ENCODE measurements around the gene C10orf143.

Gene C10orf143

DNA sequence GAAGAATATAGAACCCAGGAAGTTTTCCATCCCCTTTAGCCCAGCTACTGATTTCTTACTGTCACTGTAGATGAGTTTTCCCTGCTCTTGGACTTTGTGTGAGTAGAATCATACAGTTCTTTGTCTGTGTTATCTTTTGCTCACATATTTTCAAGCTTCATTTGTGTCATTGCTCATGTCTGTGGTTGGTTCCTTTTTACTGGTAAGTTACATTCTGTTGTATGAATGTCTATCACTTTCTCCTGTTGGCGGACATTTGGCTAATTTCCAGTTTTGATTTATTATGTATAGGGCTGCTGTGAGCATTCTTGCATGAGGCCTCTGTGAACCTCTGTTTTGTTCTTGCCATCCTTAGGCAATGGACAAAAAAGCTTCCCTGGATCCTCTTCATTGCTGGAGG is 30.8 kb upstream of the C10orf143 start:
- Histone ChIP-seq H3K4ac (ENCODE audit: low read length) (no peak overlapping the region), H2BK12ac (ENCODE audit: low read length) (no peak overlapping the region), H3K23ac (ENCODE audit: low read depth, low read length, poor library complexity) (no peak overlapping the region), H3K27ac (replicated peaks; ENCODE audit: low read length) (no peak overlapping the region), H2BK120ac (ENCODE audit: low read depth, low read length) (no peak overlapping the region), H3K36me3 (replicated peaks in 1 of 2; ENCODE audit: control insufficient read depth in 2 of 2, insufficient read depth in 2 of 2, low read length in 2 of 2) (peaks cover 8 to 69% of the 10 kb centered on the region in 2 donors), H3K4me2 (ENCODE audit: insufficient read depth, low read length, poor library complexity, severe bottlenecking) (no peak overlapping the region), H4K91ac (ENCODE audit: low read depth, low read length, poor library complexity) (no peak overlapping the region), H2BK5ac (ENCODE audit: low read length) (no peak overlapping the region), H4K8ac (ENCODE audit: low read depth, low read length) (no peak overlapping the region), H3K4me3 (ENCODE audit: low read length in 2 of 2) (no peak overlapping the region), H2BK15ac (ENCODE audit: low read length) (no peak overlapping the region), H2AFZ (ENCODE audit: low read length) (no peak overlapping the region), H3K9me3 (replicated peaks in 1 of 2; ENCODE audit: control insufficient read depth in 2 of 2, insufficient read depth in 1 of 2, low read depth in 1 of 2, low read length in 2 of 2) (no peaks in the 10 kb centered on the region), H3K9ac (ENCODE audit: low read depth, low read length, poor library complexity) (no peak overlapping the region), H3K27me3 (ENCODE audit: control insufficient read depth in 3 of 3, insufficient read depth in 3 of 3, low read depth in 1 of 3, low read length in 3 of 3) (no peaks in the 10 kb centered on the region), H3K79me1 (ENCODE audit: low read depth, low read length) (peaks cover 11% of the 10 kb centered on the region), H3K18ac (ENCODE audit: low read length) (no peak overlapping the region), H3K4me1 (ENCODE audit: control insufficient read depth in 2 of 2, insufficient read depth in 1 of 2, low read depth in 1 of 2, low read length in 2 of 2) (peaks cover 3 to 15% of the 10 kb centered on the region in 2 donors), H2AK5ac (ENCODE audit: low read depth, low read length) (no peak overlapping the region), H3K14ac (ENCODE audit: low read length) (no peak overlapping the region)
- WGBS, 2 donors (ENCODE audit: extremely low coverage in 2 of 2, insufficient read length in 2 of 2, insufficient replicate concordance in 1 of 2): no CpG with 5 or more reads among the region's 1 CpG
- no peak for DNase-seq (ENCODE audit: low spot score)

DNA sequence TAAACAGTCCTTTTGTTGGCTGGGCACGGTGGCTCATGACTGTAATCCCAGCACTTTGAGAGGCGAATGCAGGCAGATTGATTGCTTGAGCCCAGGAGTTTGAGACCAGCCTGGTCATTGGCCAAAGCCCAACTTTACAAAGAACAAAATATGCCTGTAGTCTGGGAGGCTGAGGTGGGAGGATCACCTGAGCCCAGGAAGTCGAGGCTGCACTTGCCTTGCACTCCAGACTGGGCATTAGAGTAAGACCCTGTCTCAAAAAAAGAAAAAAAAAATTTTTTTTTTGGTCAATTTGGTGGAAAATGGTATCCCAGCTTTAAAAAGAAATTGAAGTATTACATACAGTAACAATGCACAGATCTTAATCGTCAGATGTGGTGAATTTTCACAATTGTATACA is 30.4 kb upstream of the C10orf143 start:
- Histone ChIP-seq H3K18ac (ENCODE audit: low read length) (no peak overlapping the region), H3K23ac (ENCODE audit: low read depth, low read length, poor library complexity) (no peak overlapping the region), H2BK15ac (ENCODE audit: low read length) (no peak overlapping the region), H2AFZ (ENCODE audit: low read length) (no peak overlapping the region), H4K8ac (ENCODE audit: low read depth, low read length) (no peak overlapping the region), H3K4me2 (ENCODE audit: insufficient read depth, low read length, poor library complexity, severe bottlenecking) (no peak overlapping the region), H3K27ac (replicated peaks; ENCODE audit: low read length) (no peak overlapping the region), H3K4me1 (ENCODE audit: control insufficient read depth in 2 of 2, insufficient read depth in 1 of 2, low read depth in 1 of 2, low read length in 2 of 2) (peaks cover 3 to 15% of the 10 kb centered on the region in 2 donors), H3K79me1 (ENCODE audit: low read depth, low read length) (peaks cover 13% of the 10 kb centered on the region), H3K4me3 (ENCODE audit: low read length in 2 of 2) (no peak overlapping the region), H2AK5ac (ENCODE audit: low read depth, low read length) (no peak overlapping the region), H3K4ac (ENCODE audit: low read length) (no peak overlapping the region), H3K14ac (ENCODE audit: low read length) (no peak overlapping the region), H2BK5ac (ENCODE audit: low read length) (no peak overlapping the region), H2BK12ac (ENCODE audit: low read length) (no peak overlapping the region), H4K91ac (ENCODE audit: low read depth, low read length, poor library complexity) (no peak overlapping the region), H3K9me3 (replicated peaks in 1 of 2; ENCODE audit: control insufficient read depth in 2 of 2, insufficient read depth in 1 of 2, low read depth in 1 of 2, low read length in 2 of 2) (no peaks in the 10 kb centered on the region), H3K36me3 (replicated peaks in 1 of 2; ENCODE audit: control insufficient read depth in 2 of 2, insufficient read depth in 2 of 2, low read length in 2 of 2) (peaks cover 5 to 65% of the 10 kb centered on the region in 2 donors), H3K27me3 (ENCODE audit: control insufficient read depth in 3 of 3, insufficient read depth in 3 of 3, low read depth in 1 of 3, low read length in 3 of 3) (no peaks in the 10 kb centered on the region), H2BK120ac (ENCODE audit: low read depth, low read length) (no peak overlapping the region), H3K9ac (ENCODE audit: low read depth, low read length, poor library complexity) (no peak overlapping the region)
- no peak for DNase-seq (ENCODE audit: low spot score)
- WGBS, 2 donors (ENCODE audit: extremely low coverage in 2 of 2, insufficient read length in 2 of 2, insufficient replicate concordance in 1 of 2): no CpG with 5 or more reads among the region's 4 CpGs

DNA sequence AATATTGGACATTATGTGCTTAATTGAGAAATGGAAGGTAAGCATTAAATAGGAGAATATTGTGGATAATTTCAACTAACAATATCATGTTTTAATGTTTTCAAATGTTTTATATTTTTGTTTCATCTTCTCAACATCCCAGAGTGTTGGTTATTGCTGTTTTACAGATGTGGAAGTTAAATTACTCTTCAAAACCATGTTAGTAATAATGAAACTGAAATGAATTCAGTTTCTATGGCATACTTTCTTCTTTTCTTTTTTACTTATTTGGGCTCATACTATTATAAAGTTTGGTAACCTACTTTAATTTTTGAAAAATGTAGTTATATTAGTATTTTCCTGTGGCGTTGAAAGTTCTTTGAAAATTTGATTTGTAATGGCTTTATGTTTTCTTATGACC is 29.8 kb upstream of the C10orf143 start:
- H3K4me2 ChIP-seq (ENCODE audit: insufficient read depth, low read length, poor library complexity, severe bottlenecking): no peak overlapping the region
- H3K18ac ChIP-seq (ENCODE audit: low read length): no peak overlapping the region
- H3K36me3 ChIP-seq (replicated peaks in 1 of 2; ENCODE audit: control insufficient read depth in 2 of 2, insufficient read depth in 2 of 2, low read length in 2 of 2): peaks cover 3 to 61% of the 10 kb centered on the region in 2 donors
- no peak overlapping the region for H3K4ac ChIP-seq (ENCODE audit: low read length)
- H3K4me1 ChIP-seq (ENCODE audit: control insufficient read depth in 2 of 2, insufficient read depth in 1 of 2, low read depth in 1 of 2, low read length in 2 of 2): peaks cover 3 to 19% of the 10 kb centered on the region in 2 donors
- H4K91ac ChIP-seq (ENCODE audit: low read depth, low read length, poor library complexity): no peak overlapping the region
- H2BK15ac ChIP-seq (ENCODE audit: low read length): no peak overlapping the region
- peaks cover 13% of the 10 kb centered on the region for H3K79me1 ChIP-seq (ENCODE audit: low read depth, low read length)
- no peak overlapping the region for H3K4me3 ChIP-seq (ENCODE audit: low read length in 2 of 2)
- DNase-seq (ENCODE audit: low spot score): no peak
- H2AFZ ChIP-seq (ENCODE audit: low read length): no peak overlapping the region
- no peak overlapping the region for H4K8ac ChIP-seq (ENCODE audit: low read depth, low read length)
- H2BK5ac ChIP-seq (ENCODE audit: low read length): no peak overlapping the region
- H3K23ac ChIP-seq (ENCODE audit: low read depth, low read length, poor library complexity): no peak overlapping the region
- H3K9me3 ChIP-seq (replicated peaks in 1 of 2; ENCODE audit: control insufficient read depth in 2 of 2, insufficient read depth in 1 of 2, low read depth in 1 of 2, low read length in 2 of 2): no peaks in the 10 kb centered on the region
- no peak overlapping the region for H3K27ac ChIP-seq (replicated peaks; ENCODE audit: low read length)
- no peak overlapping the region for H3K9ac ChIP-seq (ENCODE audit: low read depth, low read length, poor library complexity)
- no peak overlapping the region for H2BK12ac ChIP-seq (ENCODE audit: low read length)
- no peak overlapping the region for H2AK5ac ChIP-seq (ENCODE audit: low read depth, low read length)
- no peak overlapping the region for H3K14ac ChIP-seq (ENCODE audit: low read length)
- no peak overlapping the region for H2BK120ac ChIP-seq (ENCODE audit: low read depth, low read length)
- no peaks in the 10 kb centered on the region for H3K27me3 ChIP-seq (ENCODE audit: control insufficient read depth in 3 of 3, insufficient read depth in 3 of 3, low read depth in 1 of 3, low read length in 3 of 3)
- WGBS, 2 donors (ENCODE audit: extremely low coverage in 2 of 2, insufficient read length in 2 of 2, insufficient replicate concordance in 1 of 2): no CpG with 5 or more reads among the region's 1 CpG

DNA sequence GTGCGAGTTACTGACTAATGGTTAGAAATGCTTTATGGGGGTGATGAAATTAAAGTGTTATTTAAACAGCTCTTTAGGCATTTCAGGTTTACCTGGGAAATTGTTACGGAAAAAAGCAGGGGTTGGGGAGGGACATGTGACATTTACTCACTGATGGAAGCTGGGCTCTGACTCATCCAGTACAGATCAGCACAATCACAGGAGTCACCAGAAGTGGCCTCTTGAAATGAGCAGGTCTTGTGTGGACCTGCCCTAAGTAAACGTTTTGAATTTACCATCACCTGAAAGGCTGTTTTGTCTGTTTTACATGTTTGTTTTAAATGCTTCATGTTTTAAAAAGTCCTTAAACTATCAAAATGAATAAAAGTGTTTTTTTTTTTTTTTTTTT is 27.8 kb upstream of the C10orf143 start:
- no peak for DNase-seq (ENCODE audit: low spot score)
- no peak overlapping the region for H2BK5ac ChIP-seq (ENCODE audit: low read length)
- no peak overlapping the region for H3K4me2 ChIP-seq (ENCODE audit: insufficient read depth, low read length, poor library complexity, severe bottlenecking)
- peaks cover 3 to 54% of the 10 kb centered on the region in 2 donors for H3K36me3 ChIP-seq (replicated peaks in 1 of 2; ENCODE audit: control insufficient read depth in 2 of 2, insufficient read depth in 2 of 2, low read length in 2 of 2)
- H2BK12ac ChIP-seq (ENCODE audit: low read length): no peak overlapping the region
- H3K14ac ChIP-seq (ENCODE audit: low read length): no peak overlapping the region
- peaks cover 10% of the 10 kb centered on the region for H3K79me1 ChIP-seq (ENCODE audit: low read depth, low read length)
- no peak overlapping the region for H3K9ac ChIP-seq (ENCODE audit: low read depth, low read length, poor library complexity)
- no peak overlapping the region for H2AFZ ChIP-seq (ENCODE audit: low read length)
- H3K27ac ChIP-seq (replicated peaks; ENCODE audit: low read length): no peak overlapping the region
- H3K9me3 ChIP-seq (replicated peaks in 1 of 2; ENCODE audit: control insufficient read depth in 2 of 2, insufficient read depth in 1 of 2, low read depth in 1 of 2, low read length in 2 of 2): no peaks in the 10 kb centered on the region
- WGBS, 2 donors (ENCODE audit: extremely low coverage in 2 of 2, insufficient read length in 2 of 2, insufficient replicate concordance in 1 of 2): no CpG with 5 or more reads among the region's 3 CpGs
- H3K4me3 ChIP-seq (ENCODE audit: low read length in 2 of 2): no peak overlapping the region
- no peak overlapping the region for H3K18ac ChIP-seq (ENCODE audit: low read length)
- no peak overlapping the region for H4K91ac ChIP-seq (ENCODE audit: low read depth, low read length, poor library complexity)
- H2BK120ac ChIP-seq (ENCODE audit: low read depth, low read length): no peak overlapping the region
- no peak overlapping the region for H3K23ac ChIP-seq (ENCODE audit: low read depth, low read length, poor library complexity)
- no peak overlapping the region for H2BK15ac ChIP-seq (ENCODE audit: low read length)
- H3K27me3 ChIP-seq (ENCODE audit: control insufficient read depth in 3 of 3, insufficient read depth in 3 of 3, low read depth in 1 of 3, low read length in 3 of 3): peaks cover 0 to 3% (median 0%) of the 10 kb centered on the region in 3 experiments
- no peak overlapping the region for H3K4ac ChIP-seq (ENCODE audit: low read length)
- H4K8ac ChIP-seq (ENCODE audit: low read depth, low read length): no peak overlapping the region
- no peak overlapping the region for H2AK5ac ChIP-seq (ENCODE audit: low read depth, low read length)
- peaks cover 3 to 19% of the 10 kb centered on the region in 2 donors for H3K4me1 ChIP-seq (ENCODE audit: control insufficient read depth in 2 of 2, insufficient read depth in 1 of 2, low read depth in 1 of 2, low read length in 2 of 2)
